HEK293 (cell line): Measurements from ENCODE around the gene PORCN.

Source experiments
- CTCF ChIA-PET: fragments of 350-600 bp; formaldehyde crosslinking; extraction: SDS; loops from one replicate; lab custom pipeline; 2021; ENCODE audit warnings: antibody characterized with exemption; lab: Yijun Ruan, JAX
- POLR2A ChIA-PET: fragments of 300-600 bp; formaldehyde crosslinking; extraction: SDS; loops from one replicate; lab custom pipeline; 2020; ENCODE audit warnings: antibody characterized with exemption, inconsistent platforms; lab: Yijun Ruan, JAX
- H3K27ac ChIP-seq: fragments of 200-500 bp; sonication (Bioruptor generic); 2 replicates; pipeline ENCODE4 v1.5.1; 2014; ENCODE audit warnings: low read depth, low read length, control low read depth, inconsistent platforms; ENCODE audit errors: extremely low read depth
- H3K36me3 ChIP-seq, 2 experiments: fragments of 200-500 bp in 1 of 2; sonication (Bioruptor generic) in 1 of 2; 1 replicate in 1 of 2; 2 replicates in 1 of 2; pipeline ENCODE4 v1.5.1; 2014 to 2017; ENCODE audit warnings: inconsistent platforms in 2 of 2, low read length in 2 of 2; ENCODE audit not compliant: control insufficient read depth in 2 of 2, insufficient read depth in 1 of 2
- H3K4me1 ChIP-seq: fragments of 200-500 bp; sonication (Bioruptor generic); 2 replicates; pipeline ENCODE4 v1.5.1; 2014; ENCODE audit warnings: mild to moderate bottlenecking, low read length, inconsistent platforms; ENCODE audit not compliant: control insufficient read depth, insufficient read depth
- H3K4me3 ChIP-seq: 2 replicates; pipeline ENCODE4 v1.5.1; 2011; ENCODE audit warnings: low read depth, mild to moderate bottlenecking, control low read depth, low read length, moderate library complexity
- H3K9me3 ChIP-seq: fragments of 200-500 bp; sonication (Bioruptor generic); 2 replicates; pipeline ENCODE4 v1.5.1; 2014; ENCODE audit warnings: low read depth, low read length, inconsistent platforms; ENCODE audit not compliant: control insufficient read depth, insufficient read depth
- GLIS1 ChIP-seq: fragments of 450-650 bp; formaldehyde crosslinking; IDR thresholded peaks from 2 replicates; pipeline ENCODE4 v1.5.1; 2016; ENCODE audit warnings: missing biosample characterization, missing genetic modification characterization
- HIC1 ChIP-seq: fragments of 450-650 bp; formaldehyde crosslinking; IDR thresholded peaks from 2 replicates; pipeline ENCODE4 v1.5.1; 2016; ENCODE audit warnings: missing biosample characterization, missing genetic modification characterization
- KLF1 ChIP-seq: fragments of 450-650 bp; formaldehyde crosslinking; IDR thresholded peaks from 2 replicates; pipeline ENCODE4 v1.5.1; 2016; ENCODE audit warnings: missing biosample characterization, missing genetic modification characterization
- KLF16 ChIP-seq: fragments of 450-650 bp; formaldehyde crosslinking; IDR thresholded peaks from 2 replicates; pipeline ENCODE4 v1.5.1; 2017; ENCODE audit warnings: missing biosample characterization, missing genetic modification characterization
- MYNN ChIP-seq: fragments of 450-650 bp; formaldehyde crosslinking; IDR thresholded peaks from 2 replicates; pipeline ENCODE4 v1.5.1; 2016; ENCODE audit warnings: missing biosample characterization, missing genetic modification characterization, borderline replicate concordance
- ZBTB1 ChIP-seq: fragments of 450-650 bp; formaldehyde crosslinking; IDR thresholded peaks from 2 replicates; pipeline ENCODE4 v1.5.1; 2016; ENCODE audit warnings: missing biosample characterization, missing genetic modification characterization
- ZBTB20 ChIP-seq: fragments of 450-650 bp; formaldehyde crosslinking; IDR thresholded peaks from 2 replicates; pipeline ENCODE4 v1.5.1; 2016; ENCODE audit warnings: missing biosample characterization, missing genetic modification characterization
- ZNF157 ChIP-seq: fragments of 450-650 bp; formaldehyde crosslinking; IDR thresholded peaks from 2 replicates; pipeline ENCODE4 v1.5.1; 2016; ENCODE audit warnings: missing biosample characterization, missing genetic modification characterization
- ZNF19 ChIP-seq: fragments of 450-650 bp; formaldehyde crosslinking; IDR thresholded peaks from 2 replicates; pipeline ENCODE4; 2016; ENCODE audit warnings: missing biosample characterization, missing genetic modification characterization, low read depth
- ZNF239 ChIP-seq: fragments of 450-650 bp; formaldehyde crosslinking; IDR thresholded peaks from 2 replicates; pipeline ENCODE4 v1.5.1; 2016; ENCODE audit warnings: missing biosample characterization, missing genetic modification characterization
- ZNF426 ChIP-seq: fragments of 450-650 bp; formaldehyde crosslinking; IDR thresholded peaks from 2 replicates; pipeline ENCODE4 v1.5.1; 2017; ENCODE audit warnings: missing biosample characterization, missing genetic modification characterization, mild to moderate bottlenecking, inconsistent platforms, moderate library complexity
- ZNF501 ChIP-seq: fragments of 450-650 bp; formaldehyde crosslinking; IDR thresholded peaks from 2 replicates; pipeline ENCODE4 v1.5.1; 2016; ENCODE audit warnings: missing biosample characterization, missing genetic modification characterization
- ZNF514 ChIP-seq: fragments of 450-650 bp; formaldehyde crosslinking; IDR thresholded peaks from 2 replicates; pipeline ENCODE4 v1.5.1; 2016; ENCODE audit warnings: missing biosample characterization, missing genetic modification characterization
- ZNF518A ChIP-seq: fragments of 450-650 bp; formaldehyde crosslinking; conservative IDR thresholded peaks from 2 replicates; pipeline ENCODE4 v1.5.1; 2016; ENCODE audit warnings: low read depth, missing biosample characterization, missing genetic modification characterization
- ZNF530 ChIP-seq: fragments of 450-650 bp; formaldehyde crosslinking; IDR thresholded peaks from 2 replicates; pipeline ENCODE4 v1.5.1; 2016; ENCODE audit warnings: low read depth, missing biosample characterization, missing genetic modification characterization
- ZNF544 ChIP-seq: fragments of 450-650 bp; formaldehyde crosslinking; IDR thresholded peaks from 2 replicates; pipeline ENCODE4 v1.5.0; 2017; ENCODE audit warnings: missing biosample characterization, missing genetic modification characterization
- ZNF549 ChIP-seq: fragments of 450-650 bp; IDR thresholded peaks from 2 replicates; pipeline ENCODE4 v1.5.1; 2018; ENCODE audit warnings: missing biosample characterization, missing genetic modification characterization, mild to moderate bottlenecking, inconsistent platforms, moderate library complexity
- ZNF600 ChIP-seq: fragments of 450-650 bp; formaldehyde crosslinking; IDR thresholded peaks from 2 replicates; pipeline ENCODE4 v1.5.1; 2016; ENCODE audit warnings: missing biosample characterization, missing genetic modification characterization
- ZNF654 ChIP-seq: fragments of 450-650 bp; formaldehyde crosslinking; IDR thresholded peaks from 2 replicates; pipeline ENCODE4 v1.5.1; 2016; ENCODE audit warnings: low read depth, missing biosample characterization, missing genetic modification characterization
- ZNF658 ChIP-seq: fragments of 450-650 bp; formaldehyde crosslinking; IDR thresholded peaks from 2 replicates; pipeline ENCODE4; 2016; ENCODE audit warnings: missing biosample characterization, missing genetic modification characterization
- ZNF660 ChIP-seq: fragments of 450-650 bp; IDR thresholded peaks from 2 replicates; pipeline ENCODE4 v1.5.1; 2018; ENCODE audit warnings: missing biosample characterization, mild to moderate bottlenecking, missing genetic modification characterization
- TF ChIP-seq, protein P1 (sequence below): fragments of 450-650 bp; formaldehyde crosslinking; IDR thresholded peaks from 2 replicates; pipeline ENCODE4 v1.5.1; 2016; ENCODE audit warnings: missing biosample characterization, missing genetic modification characterization
- TF ChIP-seq, protein P2 (sequence below): fragments of 450-650 bp; formaldehyde crosslinking; IDR thresholded peaks from 2 replicates; pipeline ENCODE4 v1.5.1; 2017; ENCODE audit warnings: missing biosample characterization, missing genetic modification characterization
- TF ChIP-seq, protein P3 (sequence below): fragments of 450-650 bp; formaldehyde crosslinking; IDR thresholded peaks from 2 replicates; pipeline ENCODE4 v1.5.1; 2016; ENCODE audit warnings: missing biosample characterization, missing genetic modification characterization

The PORCN gene

GRCh38 chrX:48559636-48560035 is 50.8 kb downstream of the PORCN start:
- no peaks in the 10 kb centered on the region for H3K9me3 ChIP-seq
- TF ChIP-seq ZNF19: no peak
- TF ChIP-seq, protein P1, sequence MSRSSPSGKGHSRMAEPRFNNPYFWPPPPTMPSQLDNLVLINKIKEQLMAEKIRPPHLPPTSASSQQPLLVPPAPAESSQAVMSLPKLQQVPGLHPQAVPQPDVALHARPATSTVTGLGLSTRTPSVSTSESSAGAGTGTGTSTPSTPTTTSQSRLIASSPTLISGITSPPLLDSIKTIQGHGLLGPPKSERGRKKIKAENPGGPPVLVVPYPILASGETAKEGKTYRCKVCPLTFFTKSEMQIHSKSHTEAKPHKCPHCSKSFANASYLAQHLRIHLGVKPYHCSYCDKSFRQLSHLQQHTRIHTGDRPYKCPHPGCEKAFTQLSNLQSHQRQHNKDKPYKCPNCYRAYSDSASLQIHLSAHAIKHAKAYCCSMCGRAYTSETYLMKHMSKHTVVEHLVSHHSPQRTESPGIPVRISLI (tag by site-specific recombination): no peak
- no peak for TF ChIP-seq ZBTB1 (tag by site-specific recombination)
- no peak for TF ChIP-seq ZNF514 (tag by site-specific recombination)
- no peak for TF ChIP-seq KLF16 (tag by site-specific recombination)
- no peak for TF ChIP-seq MYNN (tag by site-specific recombination)
- TF ChIP-seq HIC1: no peak
- peaks cover 0 to 64% of the 10 kb centered on the region in 2 experiments; a peak in 2 of 3 replicates for H3K36me3 ChIP-seq
- ChIA-PET POLR2A (no interaction called here), CTCF (no interaction called here)
- H3K4me3 ChIP-seq: no peak overlapping the region
- no peaks in the 10 kb centered on the region for H3K4me1 ChIP-seq
- H3K27ac ChIP-seq: no peak overlapping the region

- H3K4me3 ChIP-seq: no peak overlapping the region
- H3K4me1 ChIP-seq: no peaks in the 10 kb centered on the region
- ChIA-PET POLR2A (interaction anchor here (1.2 kb wide), 1 partner anchor 15 kb away, joined by 4 read pairs; no protein-coding TSS in a partner anchor), CTCF (no interaction called here)
- no peak overlapping the region for H3K27ac ChIP-seq
- H3K36me3 ChIP-seq: peaks cover 0 to 60% of the 10 kb centered on the region in 2 experiments; a peak in 2 of 3 replicates
- no peaks in the 10 kb centered on the region for H3K9me3 ChIP-seq
- TF ChIP-seq ZNF658 (no peak), GLIS1 (tag by site-specific recombination) (no peak), ZBTB20 (tag by site-specific recombination) (no peak), ZNF239 (tag by site-specific recombination) (no peak), ZNF426 (tag by site-specific recombination) (no peak), ZNF600 (tag by site-specific recombination) (no peak), ZNF157 (tag by site-specific recombination) (no peak), KLF1 (no peak), ZNF518A (tag by site-specific recombination) (no peak), ZNF501 (no peak), ZNF660 (tag by site-specific recombination) (no peak), ZNF654 (tag by site-specific recombination) (no peak), ZNF549 (tag by site-specific recombination) (no peak), ZNF530 (tag by site-specific recombination) (no peak), ZNF544 (tag by site-specific recombination) (no peak)
- TF ChIP-seq, protein P2, sequence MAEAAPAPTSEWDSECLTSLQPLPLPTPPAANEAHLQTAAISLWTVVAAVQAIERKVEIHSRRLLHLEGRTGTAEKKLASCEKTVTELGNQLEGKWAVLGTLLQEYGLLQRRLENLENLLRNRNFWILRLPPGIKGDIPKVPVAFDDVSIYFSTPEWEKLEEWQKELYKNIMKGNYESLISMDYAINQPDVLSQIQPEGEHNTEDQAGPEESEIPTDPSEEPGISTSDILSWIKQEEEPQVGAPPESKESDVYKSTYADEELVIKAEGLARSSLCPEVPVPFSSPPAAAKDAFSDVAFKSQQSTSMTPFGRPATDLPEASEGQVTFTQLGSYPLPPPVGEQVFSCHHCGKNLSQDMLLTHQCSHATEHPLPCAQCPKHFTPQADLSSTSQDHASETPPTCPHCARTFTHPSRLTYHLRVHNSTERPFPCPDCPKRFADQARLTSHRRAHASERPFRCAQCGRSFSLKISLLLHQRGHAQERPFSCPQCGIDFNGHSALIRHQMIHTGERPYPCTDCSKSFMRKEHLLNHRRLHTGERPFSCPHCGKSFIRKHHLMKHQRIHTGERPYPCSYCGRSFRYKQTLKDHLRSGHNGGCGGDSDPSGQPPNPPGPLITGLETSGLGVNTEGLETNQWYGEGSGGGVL (tag by site-specific recombination): no peak
- TF ChIP-seq, protein P3, sequence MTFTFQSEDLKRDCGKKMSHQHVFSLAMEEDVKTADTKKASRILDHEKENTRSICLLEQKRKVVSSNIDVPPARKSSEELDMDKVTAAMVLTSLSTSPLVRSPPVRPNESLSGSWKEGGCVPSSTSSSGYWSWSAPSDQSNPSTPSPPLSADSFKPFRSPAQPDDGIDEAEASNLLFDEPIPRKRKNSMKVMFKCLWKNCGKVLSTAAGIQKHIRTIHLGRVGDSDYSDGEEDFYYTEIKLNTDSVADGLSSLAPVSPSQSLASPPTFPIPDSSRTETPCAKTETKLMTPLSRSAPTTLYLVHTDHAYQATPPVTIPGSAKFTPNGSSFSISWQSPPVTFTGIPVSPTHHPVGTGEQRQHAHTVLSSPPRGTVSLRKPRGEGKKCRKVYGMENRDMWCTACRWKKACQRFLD: no peak
Observed at GRCh38 chrX:48560056-48560455, 51.3 kb downstream of the PORCN start.
